ENCODE data around the gene CSTF1.

Gene CSTF1

DNA sequence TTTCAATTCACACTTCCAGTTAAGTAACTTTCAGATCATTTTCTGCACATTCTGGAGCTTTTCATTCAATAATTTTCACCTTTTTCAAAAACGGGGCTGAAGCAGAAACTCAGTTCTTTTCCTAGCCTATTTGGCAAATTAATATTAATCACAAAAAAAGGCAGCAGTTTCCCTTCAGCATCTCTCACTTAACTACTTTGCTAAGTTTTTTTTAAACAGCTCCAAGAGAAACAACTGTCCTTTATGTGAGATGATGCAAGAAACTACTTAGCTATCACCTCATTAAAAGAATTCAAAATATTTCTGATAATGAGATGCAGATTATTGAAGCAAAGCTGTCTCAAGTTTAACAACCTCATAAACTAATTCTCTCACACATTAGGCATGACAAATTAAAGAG, 31.4 kb downstream of the CSTF1 start:
- H3K4me3 ChIP-seq (ENCODE audit: low read length) = no peak overlapping the region
- no peak for TF ChIP-seq ZNF274 (IDR thresholded peaks at IDR 0.05; ENCODE audit: low read depth, low read length)

- no peak overlapping the region for H3K4me3 ChIP-seq (ENCODE audit: low read length)
- TF ChIP-seq ZNF274 (IDR thresholded peaks at IDR 0.05; ENCODE audit: low read depth, low read length) = no peak
Measured at GRCh38 chr20:56424931-56425330, 32.5 kb downstream of the CSTF1 start.

DNA sequence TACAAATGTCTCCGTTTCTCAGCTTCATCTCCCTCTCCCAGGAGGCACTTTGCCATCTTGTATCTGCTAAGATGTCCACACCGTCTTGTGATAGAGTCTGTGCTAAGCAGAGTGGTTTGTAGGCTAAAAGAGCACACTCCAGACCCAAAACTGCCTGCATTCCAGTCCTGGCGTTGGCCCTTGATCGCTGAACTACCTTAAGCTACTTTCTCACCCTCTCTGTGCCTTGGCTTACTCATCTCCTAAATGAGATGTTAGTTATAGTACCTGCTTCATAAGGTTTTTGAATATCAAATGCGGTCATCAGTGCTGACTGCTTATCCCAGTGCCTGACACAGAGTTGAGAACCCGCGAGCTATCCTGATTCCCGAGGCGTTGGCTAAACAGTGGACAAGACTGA, 33.6 kb downstream of the CSTF1 start:
- H3K4me3 ChIP-seq (ENCODE audit: low read length) = no peak overlapping the region
- TF ChIP-seq ZNF274 (IDR thresholded peaks at IDR 0.05; ENCODE audit: low read depth, low read length) = no peak

GRCh38 chr20:56426926-56427325, 34.5 kb downstream of the CSTF1 start:
- TF ChIP-seq ZNF274 (IDR thresholded peaks at IDR 0.05; ENCODE audit: low read depth, low read length) = no peak

DNA sequence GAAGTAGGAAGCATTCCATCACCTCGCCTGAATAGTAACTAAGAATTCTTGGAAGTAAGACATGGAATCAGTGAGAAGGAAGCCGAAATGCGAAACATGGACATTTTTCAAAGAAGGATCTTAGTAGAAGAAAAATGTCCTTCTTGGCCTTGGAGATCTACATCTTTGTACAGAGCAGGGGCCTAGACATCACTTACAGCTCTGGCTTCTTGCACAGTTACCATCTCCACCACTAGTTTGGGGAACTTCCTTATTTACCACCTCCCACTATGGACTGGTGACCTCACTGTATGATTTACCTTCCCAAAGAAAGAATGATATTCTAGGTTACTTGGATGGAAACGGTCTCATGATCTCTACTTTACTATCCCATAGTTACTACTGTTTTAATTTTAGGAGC, 35.4 kb downstream of the CSTF1 start:
- H3K4me3 ChIP-seq (ENCODE audit: low read length) = no peak overlapping the region
- no peak for TF ChIP-seq ZNF274 (IDR thresholded peaks at IDR 0.05; ENCODE audit: low read depth, low read length)

More at GRCh38 chr20:56426926-56427325, 34.5 kb downstream of the CSTF1 start:
- H3K4me3 ChIP-seq (ENCODE audit: low read length) = no peak overlapping the region

DNA sequence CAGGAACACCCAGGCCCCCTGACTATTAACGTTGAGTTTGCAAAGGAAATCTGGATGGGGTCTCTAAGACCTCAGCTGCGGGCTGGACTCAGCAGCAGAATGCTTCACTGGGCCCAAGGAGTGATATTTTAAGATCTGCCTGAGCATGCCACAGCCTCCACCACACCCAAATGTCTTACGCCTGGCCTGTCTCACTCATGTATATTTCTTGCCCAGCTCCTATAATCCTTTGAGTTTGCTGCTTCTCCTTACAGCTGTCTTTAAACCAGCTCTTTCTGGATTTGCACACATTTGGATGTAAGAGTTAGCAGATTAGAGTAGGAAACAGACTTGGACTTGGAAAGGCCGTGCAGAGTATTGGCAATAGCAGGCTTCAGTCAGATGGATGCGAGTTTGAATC, 36.0 kb downstream of the CSTF1 start:
- H3K4me3 ChIP-seq (ENCODE audit: low read length) = no peak overlapping the region
- no peak for TF ChIP-seq ZNF274 (IDR thresholded peaks at IDR 0.05; ENCODE audit: low read depth, low read length)

GRCh38 chr20:56428881-56429280, 36.4 kb downstream of the CSTF1 start:
- TF ChIP-seq ZNF274 (IDR thresholded peaks at IDR 0.05; ENCODE audit: low read depth, low read length) = no peak
- H3K4me3 ChIP-seq (ENCODE audit: low read length) = no peak overlapping the region

GRCh38 chr20:56429502-56429901, 37.1 kb downstream of the CSTF1 start:
- H3K4me3 ChIP-seq (ENCODE audit: low read length) = no peak overlapping the region
- TF ChIP-seq ZNF274 (IDR thresholded peaks at IDR 0.05; ENCODE audit: low read depth, low read length) = no peak

- no peak overlapping the region for H3K4me3 ChIP-seq (ENCODE audit: low read length)
Measured at GRCh38 chr20:56429941-56430340, 37.5 kb downstream of the CSTF1 start.

GRCh38 chr20:56430461-56430860, 38.0 kb downstream of the CSTF1 start:
- no peak overlapping the region for H3K4me3 ChIP-seq (ENCODE audit: low read length)
- no peak for TF ChIP-seq ZNF274 (IDR thresholded peaks at IDR 0.05; ENCODE audit: low read depth, low read length)

More at GRCh38 chr20:56429941-56430340, 37.5 kb downstream of the CSTF1 start:
- TF ChIP-seq ZNF274 (IDR thresholded peaks at IDR 0.05; ENCODE audit: low read depth, low read length) = no peak

GRCh38 chr20:56430957-56431356, 38.5 kb downstream of the CSTF1 start:
- no peak overlapping the region for H3K4me3 ChIP-seq (ENCODE audit: low read length)
- TF ChIP-seq ZNF274 (IDR thresholded peaks at IDR 0.05; ENCODE audit: low read depth, low read length) = no peak

GRCh38 chr20:56431471-56431870, 39.0 kb downstream of the CSTF1 start:
- no peak overlapping the region for H3K4me3 ChIP-seq (ENCODE audit: low read length)
- no peak for TF ChIP-seq ZNF274 (IDR thresholded peaks at IDR 0.05; ENCODE audit: low read depth, low read length)

- H3K4me3 ChIP-seq (ENCODE audit: low read length) = no peak overlapping the region
- no peak for TF ChIP-seq ZNF274 (IDR thresholded peaks at IDR 0.05; ENCODE audit: low read depth, low read length)
Measured at GRCh38 chr20:56433221-56433879, 40.9 kb downstream of the CSTF1 start.

DNA sequence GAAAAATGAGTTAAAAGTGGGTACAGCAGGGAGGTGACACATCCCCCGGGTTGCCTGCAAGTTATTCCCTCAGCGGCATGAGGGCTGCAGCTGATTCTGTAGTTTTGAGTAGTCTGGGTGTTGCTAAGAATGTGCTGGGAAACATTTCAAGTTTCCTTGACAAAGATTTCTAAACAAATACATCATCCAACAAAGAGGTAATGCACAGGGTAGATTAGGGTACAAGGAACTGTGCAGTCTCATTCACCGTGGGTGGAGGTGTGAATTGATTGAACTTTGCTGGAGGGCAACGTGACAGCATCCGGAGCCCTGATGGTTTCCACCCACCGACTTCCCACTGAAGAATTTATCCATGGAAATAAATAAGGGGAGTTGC, 41.4 kb downstream of the CSTF1 start:
- H3K4me3 ChIP-seq (ENCODE audit: low read length) = no peak overlapping the region
- no peak for TF ChIP-seq ZNF274 (IDR thresholded peaks at IDR 0.05; ENCODE audit: low read depth, low read length)

DNA sequence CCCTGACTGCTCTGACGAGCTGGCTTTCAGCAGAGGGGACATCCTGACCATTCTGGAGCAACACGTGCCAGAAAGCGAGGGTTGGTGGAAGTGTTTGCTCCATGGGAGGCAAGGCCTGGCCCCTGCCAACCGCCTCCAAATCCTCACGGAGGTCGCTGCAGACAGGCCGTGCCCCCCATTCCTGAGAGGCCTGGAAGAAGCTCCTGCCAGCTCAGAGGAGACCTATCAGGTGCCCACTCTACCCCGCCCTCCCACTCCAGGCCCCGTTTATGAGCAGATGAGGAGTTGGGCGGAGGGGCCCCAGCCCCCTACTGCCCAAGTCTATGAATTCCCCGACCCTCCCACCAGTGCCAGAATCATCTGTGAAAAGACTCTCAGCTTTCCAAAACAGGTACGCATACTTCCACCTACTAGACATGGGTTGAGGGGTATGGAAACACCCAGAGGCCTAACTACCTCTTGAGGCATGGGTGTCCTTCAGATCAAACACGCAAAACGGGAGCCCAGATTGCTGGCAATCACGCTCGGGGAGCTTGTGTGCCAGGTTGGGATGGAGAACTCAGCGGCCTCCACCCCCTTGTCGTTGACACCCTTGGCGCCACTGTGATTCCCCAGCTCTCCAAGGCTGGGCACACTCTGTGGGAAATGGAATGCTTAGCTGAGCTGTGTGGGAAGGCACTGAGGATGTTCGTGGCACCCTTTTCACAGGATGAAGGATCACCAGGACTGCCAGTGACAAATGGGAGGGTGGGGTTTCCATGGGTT, 44.9 kb downstream of the CSTF1 start:
- no peak for TF ChIP-seq ZNF274 (IDR thresholded peaks at IDR 0.05; ENCODE audit: low read depth, low read length)
- no peak overlapping the region for H3K4me3 ChIP-seq (ENCODE audit: low read length)
